ENCODE measurements around the gene CEMIP.

- TF ChIP-seq RFX5 (IDR thresholded peaks at IDR 0.05; ENCODE audit: low read depth, low read length) (no peak), RXRA (CRISPR knock-in tag; IDR thresholded peaks at IDR 0.05) (no peak), ZNF513 (CRISPR knock-in tag; conservative IDR thresholded peaks at IDR 0.05) (no peak), ZFP41 (CRISPR knock-in tag; IDR thresholded peaks at IDR 0.05; ENCODE audit: borderline replicate concordance) (no peak), ZBTB25 (CRISPR knock-in tag; IDR thresholded peaks at IDR 0.05) (no peak)
Measured at GRCh38 chr15:80785335-80785734, 6.2 kb downstream of the CEMIP start.
